ENCODE data around the gene ADAM17.

DNA sequence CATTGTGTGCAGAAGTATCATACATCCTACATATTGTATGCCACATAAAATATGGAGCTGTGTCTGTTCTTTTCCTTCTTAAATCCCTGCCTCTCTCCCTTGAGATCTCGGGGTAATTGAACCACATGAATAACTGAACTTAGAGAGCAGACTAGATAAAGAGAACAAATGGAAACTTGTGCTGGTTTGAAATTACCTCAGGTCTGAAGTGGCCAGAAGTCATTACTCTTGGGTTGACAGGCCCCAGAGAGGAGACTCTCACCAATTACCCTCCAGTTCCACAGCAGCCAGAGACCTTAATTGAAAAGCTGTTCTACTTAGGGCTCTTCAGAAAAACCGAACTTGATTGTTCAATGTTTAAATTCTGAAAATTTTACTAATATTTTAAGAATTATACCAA, 5.0 kb upstream of the ADAM17 start:
- TF ChIP-seq, protein P1, sequence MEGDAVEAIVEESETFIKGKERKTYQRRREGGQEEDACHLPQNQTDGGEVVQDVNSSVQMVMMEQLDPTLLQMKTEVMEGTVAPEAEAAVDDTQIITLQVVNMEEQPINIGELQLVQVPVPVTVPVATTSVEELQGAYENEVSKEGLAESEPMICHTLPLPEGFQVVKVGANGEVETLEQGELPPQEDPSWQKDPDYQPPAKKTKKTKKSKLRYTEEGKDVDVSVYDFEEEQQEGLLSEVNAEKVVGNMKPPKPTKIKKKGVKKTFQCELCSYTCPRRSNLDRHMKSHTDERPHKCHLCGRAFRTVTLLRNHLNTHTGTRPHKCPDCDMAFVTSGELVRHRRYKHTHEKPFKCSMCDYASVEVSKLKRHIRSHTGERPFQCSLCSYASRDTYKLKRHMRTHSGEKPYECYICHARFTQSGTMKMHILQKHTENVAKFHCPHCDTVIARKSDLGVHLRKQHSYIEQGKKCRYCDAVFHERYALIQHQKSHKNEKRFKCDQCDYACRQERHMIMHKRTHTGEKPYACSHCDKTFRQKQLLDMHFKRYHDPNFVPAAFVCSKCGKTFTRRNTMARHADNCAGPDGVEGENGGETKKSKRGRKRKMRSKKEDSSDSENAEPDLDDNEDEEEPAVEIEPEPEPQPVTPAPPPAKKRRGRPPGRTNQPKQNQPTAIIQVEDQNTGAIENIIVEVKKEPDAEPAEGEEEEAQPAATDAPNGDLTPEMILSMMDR (IDR thresholded peaks at IDR 0.05 in 8 of 11, conservative IDR thresholded peaks at IDR 0.05 in 3 of 11), result no peak
- no peak for TF ChIP-seq POLR2A (IDR thresholded peaks at IDR 0.05)
- TF ChIP-seq POLR2AphosphoS5 (IDR thresholded peaks at IDR 0.05), result no peak

All from spleen (tissue), 7 donors.